Uterus (tissue), 2 donors: ENCODE results near the gene OR2AJ1.

Experiments used
- POLR2A ChIP-seq, 2 donors: fragments of 450-650 bp; IDR thresholded peaks; one replicate each; pipeline ENCODE4 v1.6.1; 2016; ENCODE audit warnings: antibody characterized with exemption in 2 of 2, mild to moderate bottlenecking in 1 of 2, moderate library complexity in 1 of 2
- TF ChIP-seq, protein P1 (sequence below), 4 experiments: fragments of 200-600 bp in 2 of 4; fragments of 450-650 bp in 2 of 4; sonication (generic) in 2 of 4; IDR thresholded peaks; one replicate each; pipeline ENCODE4 v1.5.1; 2016 to 2019; ENCODE audit warnings: antibody characterized with exemption in 4 of 4, mild to moderate bottlenecking in 2 of 4, moderate library complexity in 1 of 4

DNA sequence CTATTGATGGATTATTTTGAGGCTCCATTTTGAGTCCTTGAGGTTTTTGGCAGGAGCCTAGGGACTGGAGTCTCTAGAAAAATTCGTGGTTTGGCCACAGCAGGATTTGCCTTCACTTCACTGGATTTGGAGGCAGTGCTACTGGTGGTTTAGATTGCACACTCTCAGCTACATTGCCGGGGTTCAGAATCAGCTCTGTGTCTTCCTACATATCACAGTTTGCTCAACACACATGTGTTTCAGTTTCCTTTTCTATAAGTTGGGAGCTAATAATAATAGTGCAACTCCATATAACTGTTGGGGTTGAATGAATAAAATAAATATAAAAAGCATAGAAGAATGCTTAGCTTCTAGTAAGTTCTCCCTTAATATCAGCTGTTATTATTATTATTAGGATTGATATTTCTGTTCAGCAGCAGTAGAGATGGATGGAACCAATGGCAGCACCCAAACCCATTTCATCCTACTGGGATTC, 29.5 kb upstream of the OR2AJ1 start, which contains the start of gene OR2W3:
- TF ChIP-seq, protein P1, sequence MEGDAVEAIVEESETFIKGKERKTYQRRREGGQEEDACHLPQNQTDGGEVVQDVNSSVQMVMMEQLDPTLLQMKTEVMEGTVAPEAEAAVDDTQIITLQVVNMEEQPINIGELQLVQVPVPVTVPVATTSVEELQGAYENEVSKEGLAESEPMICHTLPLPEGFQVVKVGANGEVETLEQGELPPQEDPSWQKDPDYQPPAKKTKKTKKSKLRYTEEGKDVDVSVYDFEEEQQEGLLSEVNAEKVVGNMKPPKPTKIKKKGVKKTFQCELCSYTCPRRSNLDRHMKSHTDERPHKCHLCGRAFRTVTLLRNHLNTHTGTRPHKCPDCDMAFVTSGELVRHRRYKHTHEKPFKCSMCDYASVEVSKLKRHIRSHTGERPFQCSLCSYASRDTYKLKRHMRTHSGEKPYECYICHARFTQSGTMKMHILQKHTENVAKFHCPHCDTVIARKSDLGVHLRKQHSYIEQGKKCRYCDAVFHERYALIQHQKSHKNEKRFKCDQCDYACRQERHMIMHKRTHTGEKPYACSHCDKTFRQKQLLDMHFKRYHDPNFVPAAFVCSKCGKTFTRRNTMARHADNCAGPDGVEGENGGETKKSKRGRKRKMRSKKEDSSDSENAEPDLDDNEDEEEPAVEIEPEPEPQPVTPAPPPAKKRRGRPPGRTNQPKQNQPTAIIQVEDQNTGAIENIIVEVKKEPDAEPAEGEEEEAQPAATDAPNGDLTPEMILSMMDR (IDR thresholded peaks at IDR 0.05): no peak
- no peak for TF ChIP-seq POLR2A (IDR thresholded peaks at IDR 0.05)
